NCI-H1436 treated with DMSO at 0.1 percent for 48 hours (cell line): ENCODE data around the gene ARL8A.
"Not testable (repeated sequence)": the region's sequence is repeated elsewhere in the genome, so short reads cannot be mapped to it uniquely, and the experiment has no call there.

Experiments used
- DNase-seq: peaks from one replicate; lab custom pipeline; 2025; lab: John Stamatoyannopoulos, UW

The ARL8A gene

GRCh38 chr1:202113690-202114300 lies 30.7 kb downstream of the ARL8A start:
- DNase-seq: no peak

GRCh38 chr1:202112859-202113689 lies 31.5 kb downstream of the ARL8A start:
- DNase-seq: no peak

DNA sequence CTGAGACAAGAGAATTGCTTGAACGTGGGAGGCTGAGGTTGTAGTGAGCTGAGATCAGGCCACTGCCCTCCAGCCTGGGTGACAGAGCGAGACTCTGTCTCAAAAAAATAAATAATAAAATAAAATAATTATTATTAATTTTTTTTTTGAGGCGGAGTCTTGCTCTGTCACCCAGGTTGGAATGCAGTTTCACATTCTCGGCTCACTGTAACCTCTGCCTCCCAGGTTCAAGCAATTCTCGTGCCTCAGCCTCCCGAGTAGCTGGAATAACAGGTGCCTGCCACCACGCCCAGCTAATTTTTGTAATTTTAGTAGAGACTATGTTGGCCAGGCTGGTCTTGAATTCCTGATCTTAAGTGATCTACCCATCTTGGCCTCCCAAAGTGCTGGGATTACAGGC lies 32.9 kb downstream of the ARL8A start:
- DNase-seq: not testable (repeated sequence)

GRCh38 chr1:202110977-202111376 lies 33.6 kb downstream of the ARL8A start:
- no peak for DNase-seq

GRCh38 chr1:202107801-202108731 lies 36.5 kb downstream of the ARL8A start:
- DNase-seq: no peak

GRCh38 chr1:202107321-202107761 lies 37.2 kb downstream of the ARL8A start:
- no peak for DNase-seq

DNA sequence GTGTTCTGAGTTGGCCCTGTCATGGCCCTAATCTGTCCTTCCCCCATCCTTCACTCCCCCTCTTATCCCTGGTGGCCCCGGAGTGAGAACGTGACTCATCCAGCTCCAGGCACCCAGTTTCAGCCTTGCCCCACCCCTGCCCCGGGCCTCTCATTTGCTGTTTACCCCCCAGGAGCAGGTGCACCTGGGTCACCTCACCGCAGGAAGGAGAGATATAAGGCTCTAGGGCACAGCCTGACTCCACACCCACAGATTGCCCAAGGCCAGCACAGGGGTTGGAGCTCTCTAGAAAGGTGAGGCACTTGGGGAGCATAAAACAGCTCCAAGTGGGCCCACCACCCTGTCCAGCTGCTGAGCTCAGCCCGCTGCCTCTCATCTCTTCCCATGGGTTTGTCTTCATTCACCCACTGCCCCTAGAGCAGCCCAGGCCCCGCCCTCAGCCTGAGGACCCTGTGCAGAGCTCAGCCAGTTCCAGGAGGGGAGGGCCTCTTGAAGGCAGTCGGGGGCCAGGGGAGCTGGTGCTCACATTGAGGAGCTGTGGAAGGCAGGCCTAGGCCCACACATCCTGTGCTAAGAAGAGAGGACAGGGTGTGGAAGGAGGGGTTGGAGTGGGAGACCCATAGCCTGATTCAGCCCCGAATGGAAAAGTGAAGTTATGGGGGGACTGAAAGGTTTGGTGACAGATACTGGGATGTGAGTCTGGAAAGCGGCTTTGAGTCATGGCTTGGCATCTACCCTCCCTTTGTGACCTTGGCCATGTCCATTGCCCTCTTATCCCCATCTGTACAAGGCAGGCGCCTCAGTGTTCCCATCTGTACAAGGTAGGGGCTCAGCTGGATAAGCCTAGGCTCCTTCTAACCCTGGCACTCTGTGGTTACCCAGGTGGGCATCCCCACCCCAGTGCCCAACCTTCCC lies 37.9 kb downstream of the ARL8A start:
- DNase-seq: peak; percentile 72

GRCh38 chr1:202105571-202106339 lies 38.8 kb downstream of the ARL8A start:
- DNase-seq: peak; percentile 96

DNA sequence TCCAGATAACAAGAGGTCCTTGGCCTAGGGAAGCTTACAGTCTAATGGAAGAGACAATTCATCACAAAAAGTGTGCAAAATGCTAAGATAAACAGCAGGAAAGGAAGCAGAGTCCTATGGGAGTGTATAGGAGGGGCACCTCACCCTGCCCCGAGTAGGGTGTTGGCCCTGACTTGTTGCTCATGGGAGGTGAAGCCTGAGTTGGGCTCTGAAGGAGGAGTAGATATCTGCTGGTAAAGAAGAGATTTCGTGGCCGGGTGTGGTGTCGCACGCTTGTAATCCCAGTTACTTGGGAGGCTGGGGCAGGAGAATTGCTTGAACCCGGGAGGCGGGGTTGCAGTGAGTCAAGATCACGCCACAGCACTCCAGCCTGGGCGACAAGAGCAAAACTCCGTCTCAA lies 40.5 kb downstream of the ARL8A start:
- no peak for DNase-seq

- DNase-seq: no peak
Measured at GRCh38 chr1:202101184-202101583, 43.4 kb downstream of the ARL8A start.

- DNase-seq: no peak
Measured at GRCh38 chr1:202093858-202094257, 50.7 kb downstream of the ARL8A start.

DNA sequence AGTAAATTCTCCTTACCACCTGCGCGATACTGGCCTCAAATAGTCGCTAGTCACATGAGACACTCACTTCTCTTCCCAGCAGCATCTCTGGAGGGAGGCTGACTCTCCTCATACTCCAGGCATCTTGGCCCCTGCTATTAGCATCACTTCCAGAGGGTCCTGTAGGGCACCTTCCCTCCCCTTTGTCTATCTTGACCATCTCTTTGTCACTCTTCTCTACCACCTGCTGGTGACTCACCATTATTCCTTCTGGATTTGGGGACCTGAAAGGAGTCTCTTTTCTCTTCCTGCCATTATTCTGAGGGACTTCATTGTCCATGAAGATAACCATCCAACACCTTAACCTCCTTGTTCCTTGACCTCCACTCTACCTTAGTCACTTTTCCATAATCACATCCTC lies 53.5 kb downstream of the ARL8A start:
- no peak for DNase-seq

GRCh38 chr1:202088206-202088605 lies 56.3 kb downstream of the ARL8A start:
- no peak for DNase-seq

DNA sequence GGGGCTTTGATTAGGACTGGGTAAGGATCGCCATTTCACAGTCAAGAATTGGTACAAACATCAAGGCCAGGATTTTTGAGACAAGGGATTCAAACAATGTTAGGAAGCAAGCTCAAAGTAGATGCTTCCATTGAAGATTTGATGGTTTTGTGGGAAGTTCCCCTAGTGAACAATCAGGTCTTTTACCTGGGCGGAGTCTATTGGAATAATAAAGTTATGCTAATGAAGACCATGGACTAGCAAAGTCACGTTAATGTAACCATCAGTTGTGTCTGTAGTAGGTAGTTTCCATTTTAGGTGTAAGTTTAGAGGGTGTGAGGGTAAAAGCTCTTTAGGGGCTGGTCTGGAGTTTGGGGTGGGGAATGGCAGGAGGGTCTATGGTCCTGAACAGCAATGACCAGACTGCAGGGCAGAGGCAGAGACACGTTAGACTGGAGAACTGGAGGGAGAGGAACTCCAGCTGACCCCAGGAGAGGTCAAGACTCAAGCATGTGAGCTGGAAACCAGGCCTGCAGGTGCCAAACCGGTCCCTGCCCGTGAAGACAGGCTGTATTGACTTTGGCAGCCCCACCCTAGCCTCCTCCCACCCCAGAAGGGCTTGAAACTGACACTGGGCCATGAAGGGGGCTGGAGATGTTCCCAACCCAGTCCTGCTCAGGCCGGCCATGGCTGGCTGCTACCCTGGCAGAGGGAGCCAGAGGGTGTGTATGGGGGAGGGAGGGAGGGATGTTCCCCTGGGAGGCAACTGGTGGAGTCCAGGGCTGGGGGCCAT lies 57.8 kb downstream of the ARL8A start:
- no peak for DNase-seq

DNA sequence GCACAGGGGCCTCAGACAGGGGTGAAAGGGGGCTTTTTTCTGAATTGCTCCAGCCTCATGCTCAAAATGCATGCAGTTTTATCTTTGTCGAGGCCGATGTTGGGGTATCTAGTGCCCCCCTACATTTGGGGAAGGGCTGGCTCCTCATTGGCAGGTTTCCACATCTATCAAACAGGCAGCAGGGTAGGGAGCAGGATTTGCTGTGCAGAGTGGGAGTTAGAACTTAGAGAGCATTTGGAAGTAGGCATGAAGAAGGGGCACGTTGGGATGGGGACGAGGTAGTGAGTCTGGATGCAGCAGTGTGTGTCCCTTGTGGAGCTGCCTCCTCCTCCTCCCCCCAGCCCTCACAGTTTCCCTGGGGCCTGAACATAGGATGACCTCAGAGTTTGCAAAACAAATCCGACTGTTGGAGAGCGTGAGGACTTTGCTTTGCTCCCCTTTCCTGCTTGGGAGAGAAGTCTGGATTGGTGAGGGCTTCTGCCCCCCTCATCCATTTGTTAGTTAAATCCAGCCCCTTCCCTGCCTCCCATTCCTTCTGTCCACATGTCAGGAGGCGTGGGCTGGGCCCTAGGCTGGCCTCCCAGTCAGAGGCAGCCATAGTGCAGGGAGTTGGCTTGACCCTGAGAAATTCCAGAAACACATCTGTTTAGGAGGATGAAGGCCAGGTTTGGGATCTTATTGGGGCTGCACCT lies 58.7 kb downstream of the ARL8A start:
- DNase-seq: peak; percentile 34

- DNase-seq: peak; percentile 98
Measured at GRCh38 chr1:202084791-202085681, 59.5 kb downstream of the ARL8A start.
